ENCODE data around the gene RYR2. TPM values are rescaled to one million over a fixed set of nuclear protein-coding genes. Genes with fewer than 3 reads are reported as not detected.

Gene RYR2
- total RNA-seq, 1 donor from 2014 or later: 47.0 TPM

- no peak for TF ChIP-seq CTCF (IDR thresholded peaks at IDR 0.05; ENCODE audit: partially characterized antibody, unreplicated experiment)
- Mint-ChIP-seq H3K9me3 (ENCODE audit: unreplicated experiment) (peaks cover under 1% of the 10 kb centered on the region), H3K4me3 (ENCODE audit: unreplicated experiment) (no peak overlapping the region), H3K27ac (ENCODE audit: unreplicated experiment) (no peak overlapping the region), H3K27me3 (ENCODE audit: unreplicated experiment) (no peaks in the 10 kb centered on the region), H3K4me1 (ENCODE audit: low read depth, unreplicated experiment) (peaks cover 6% of the 10 kb centered on the region), H3K36me3 (ENCODE audit: unreplicated experiment) (peaks cover 1% of the 10 kb centered on the region)
- no peak for DNase-seq
These were observed 631.6 kb downstream of the RYR2 start for GRCh38 chr1:237673631-237674030.

- Mint-ChIP-seq H3K27me3 (ENCODE audit: unreplicated experiment) (no peaks in the 10 kb centered on the region), H3K27ac (ENCODE audit: unreplicated experiment) (no peak overlapping the region), H3K4me3 (ENCODE audit: unreplicated experiment) (no peak overlapping the region), H3K4me1 (ENCODE audit: low read depth, unreplicated experiment) (peaks cover 8% of the 10 kb centered on the region), H3K9me3 (ENCODE audit: unreplicated experiment) (no peaks in the 10 kb centered on the region), H3K36me3 (ENCODE audit: unreplicated experiment) (no peaks in the 10 kb centered on the region)
- no peak for DNase-seq
- TF ChIP-seq CTCF (IDR thresholded peaks at IDR 0.05; ENCODE audit: partially characterized antibody, unreplicated experiment): no peak
These were observed 636.0 kb downstream of the RYR2 start for GRCh38 chr1:237677979-237678378.

- H3K27ac Mint-ChIP-seq (ENCODE audit: unreplicated experiment): no peak overlapping the region
- H3K27me3 Mint-ChIP-seq (ENCODE audit: unreplicated experiment): no peaks in the 10 kb centered on the region
- no peak for TF ChIP-seq CTCF (IDR thresholded peaks at IDR 0.05; ENCODE audit: partially characterized antibody, unreplicated experiment)
- no peak overlapping the region for H3K4me3 Mint-ChIP-seq (ENCODE audit: unreplicated experiment)
- peaks cover 8% of the 10 kb centered on the region for H3K4me1 Mint-ChIP-seq (ENCODE audit: low read depth, unreplicated experiment)
- no peaks in the 10 kb centered on the region for H3K9me3 Mint-ChIP-seq (ENCODE audit: unreplicated experiment)
- no peaks in the 10 kb centered on the region for H3K36me3 Mint-ChIP-seq (ENCODE audit: unreplicated experiment)
- DNase-seq: no peak
These were observed 637.7 kb downstream of the RYR2 start for GRCh38 chr1:237679687-237680086.

- no peak for TF ChIP-seq CTCF (IDR thresholded peaks at IDR 0.05; ENCODE audit: partially characterized antibody, unreplicated experiment)
- H3K9me3 Mint-ChIP-seq (ENCODE audit: unreplicated experiment): no peaks in the 10 kb centered on the region
- H3K36me3 Mint-ChIP-seq (ENCODE audit: unreplicated experiment): no peaks in the 10 kb centered on the region
- H3K27me3 Mint-ChIP-seq (ENCODE audit: unreplicated experiment): no peaks in the 10 kb centered on the region
- no peak overlapping the region for H3K4me3 Mint-ChIP-seq (ENCODE audit: unreplicated experiment)
- no peak for DNase-seq
- no peak overlapping the region for H3K27ac Mint-ChIP-seq (ENCODE audit: unreplicated experiment)
- peaks cover 2% of the 10 kb centered on the region for H3K4me1 Mint-ChIP-seq (ENCODE audit: low read depth, unreplicated experiment)
These were observed 639.2 kb downstream of the RYR2 start for GRCh38 chr1:237681210-237681609.

- Mint-ChIP-seq H3K9me3 (ENCODE audit: unreplicated experiment) (no peaks in the 10 kb centered on the region), H3K27ac (ENCODE audit: unreplicated experiment) (no peak overlapping the region), H3K4me1 (ENCODE audit: low read depth, unreplicated experiment) (peaks cover 2% of the 10 kb centered on the region), H3K4me3 (ENCODE audit: unreplicated experiment) (no peak overlapping the region), H3K27me3 (ENCODE audit: unreplicated experiment) (no peaks in the 10 kb centered on the region), H3K36me3 (ENCODE audit: unreplicated experiment) (no peaks in the 10 kb centered on the region)
- TF ChIP-seq CTCF (IDR thresholded peaks at IDR 0.05; ENCODE audit: partially characterized antibody, unreplicated experiment): no peak
- no peak for DNase-seq
These were observed 642.3 kb downstream of the RYR2 start for GRCh38 chr1:237684236-237684635.
